SK-N-SH (cell line): Measurements from ENCODE around the gene GBP1. TPM values are rescaled to one million over a fixed set of nuclear protein-coding genes. Genes with fewer than 3 reads are reported as not detected.

Experiments used
- CTCF ChIA-PET: fragments of 300-600, 350-600 bp; formaldehyde crosslinking; extraction: SDS; loops from one replicate; lab custom pipeline; 2021; lab: Yijun Ruan, JAX
- POLR2A ChIA-PET: fragments of 350-600 bp; sonication (Branson Sonifier 250); formaldehyde crosslinking; extraction: SDS; loops from one replicate; lab custom pipeline; 2020; ENCODE audit warnings: antibody characterized with exemption, inconsistent platforms; lab: Yijun Ruan, JAX
- DNase-seq: peaks from one replicate; pipeline ENCODE4 v3.0.0; 2012
- H2AFZ ChIP-seq: fragments of 200-600 bp; sonication (generic); 2 replicates; pipeline ENCODE4 v1.8.1; 2016; ENCODE audit warnings: antibody characterized with exemption, mild to moderate bottlenecking, low read depth
- H3F3A ChIP-seq: fragments of 200-600 bp; sonication (generic); replicated peaks from 2 replicates; pipeline ENCODE3; 2016; ENCODE audit warnings: antibody characterized with exemption, mild to moderate bottlenecking; ENCODE audit not compliant: insufficient read depth
- H3K27ac ChIP-seq, 2 experiments: fragments of 200-500 bp in 1 of 2; fragments of 200-600 bp in 1 of 2; sonication (Bioruptor generic) in 1 of 2; sonication (generic), shearing (Covaris generic) in 1 of 2; 2 replicates each; pipeline versions ENCODE4 v1.5.1 to v1.6.1; 2014 to 2016; ENCODE audit warnings: low read depth in 2 of 2, inconsistent platforms in 1 of 2, low read length in 1 of 2, mild to moderate bottlenecking in 1 of 2, mixed read lengths in 1 of 2
- H3K27me3 ChIP-seq: fragments of 200-600 bp; sonication (generic), shearing (Covaris generic); 2 replicates; pipeline ENCODE4 v1.6.1; 2016; ENCODE audit warnings: mixed run types; ENCODE audit not compliant: insufficient read depth
- H3K36me3 ChIP-seq, 2 experiments: fragments of 200-500 bp in 1 of 2; fragments of 200-600 bp in 1 of 2; sonication (Bioruptor generic) in 1 of 2; sonication (generic) in 1 of 2; replicated peaks in 1 of 2; 2 replicates each; pipeline versions ENCODE3 to v1.5.1; 2014 to 2016; ENCODE audit warnings: low read length in 1 of 2, mild to moderate bottlenecking in 1 of 2; ENCODE audit not compliant: insufficient read depth in 2 of 2, control insufficient read depth in 1 of 2
- H3K4me1 ChIP-seq, 2 experiments: fragments of 200-500 bp in 1 of 2; fragments of 200-600 bp in 1 of 2; sonication (Bioruptor generic) in 1 of 2; sonication (generic), shearing (Covaris generic) in 1 of 2; 2 replicates each; pipeline versions ENCODE4 v1.5.1 to v1.6.1; 2014 to 2016; ENCODE audit warnings: low read depth in 1 of 2, low read length in 1 of 2, mixed run types in 1 of 2; ENCODE audit not compliant: insufficient read depth in 2 of 2, control insufficient read depth in 1 of 2
- H3K4me2 ChIP-seq: fragments of 200-600 bp; sonication (generic), shearing (Covaris generic); 2 replicates; pipeline ENCODE4 v1.6.1; 2017; ENCODE audit warnings: mixed run types
- H3K4me3 ChIP-seq, 2 experiments: fragments of 200-500 bp in 1 of 2; fragments of 200-600 bp in 1 of 2; sonication (Bioruptor generic) in 1 of 2; sonication (generic), shearing (Covaris generic) in 1 of 2; 2 replicates each; pipeline versions ENCODE4 v1.5.1 to v1.8.1; 2014 to 2016; ENCODE audit warnings: low read depth in 2 of 2, inconsistent platforms in 1 of 2, low read length in 1 of 2, mild to moderate bottlenecking in 1 of 2, mixed read lengths in 1 of 2, moderate library complexity in 1 of 2
- H3K79me2 ChIP-seq: fragments of 200-600 bp; sonication (generic); 2 replicates; pipeline ENCODE4 v1.8.1; 2017; ENCODE audit warnings: mild to moderate bottlenecking; ENCODE audit not compliant: insufficient read depth
- H3K9ac ChIP-seq: fragments of 200-600 bp; sonication (generic); 2 replicates; pipeline ENCODE4 v1.6.1; 2017; ENCODE audit warnings: mixed run types
- H3K9me2 ChIP-seq: fragments of 200-600 bp; sonication (generic); 2 replicates; pipeline ENCODE4 v1.6.1; 2017; ENCODE audit warnings: mixed run types
- H3K9me3 ChIP-seq: fragments of 200-600 bp; sonication (generic); 2 replicates; pipeline ENCODE4 v1.6.1; 2017; ENCODE audit warnings: mixed run types, mild to moderate bottlenecking, moderate library complexity
- H4K20me1 ChIP-seq: fragments of 200-600 bp; sonication (generic); 2 replicates; pipeline ENCODE4 v1.6.1; 2017; ENCODE audit warnings: mild to moderate bottlenecking, mixed run types; ENCODE audit not compliant: insufficient read depth
- CHD2 ChIP-seq: fragments of 150-350 bp; IDR thresholded peaks from 2 replicates; pipeline ENCODE4 v1.6.1; 2018; ENCODE audit warnings: low read length; ENCODE audit not compliant: partially characterized antibody
- EP300 ChIP-seq, 2 experiments: IDR thresholded peaks; 2 replicates each; pipeline versions ENCODE4 v1.4.0 to v1.6.1; 2012; ENCODE audit warnings: borderline replicate concordance in 1 of 2, low read depth in 1 of 2, low read length in 1 of 2
- EZH2phosphoT487 ChIP-seq: fragments of 200-600 bp; sonication (generic); IDR thresholded peaks from 2 replicates; pipeline ENCODE4 v1.6.1; 2017; ENCODE audit warnings: low read depth, mixed run types, mild to moderate bottlenecking, antibody characterized with exemption, moderate library complexity, borderline replicate concordance
- FOSL2 ChIP-seq: IDR thresholded peaks from 2 replicates; pipeline ENCODE4 v1.4.0; 2012; ENCODE audit warnings: low read depth, mild to moderate bottlenecking, moderate library complexity, borderline replicate concordance
- FOXJ3 ChIP-seq: sonication (generic); formaldehyde crosslinking; IDR thresholded peaks from 2 replicates; pipeline ENCODE4 v1.5.1; 2020; ENCODE audit warnings: mild to moderate bottlenecking, missing genetic modification reagents
- FOXM1 ChIP-seq: IDR thresholded peaks from 2 replicates; pipeline ENCODE4 v1.4.0; 2012; ENCODE audit warnings: low read depth, mild to moderate bottlenecking
- GATA2 ChIP-seq: sonication (generic); formaldehyde crosslinking; IDR thresholded peaks from 2 replicates; pipeline ENCODE4 v1.5.0; 2020; ENCODE audit warnings: mild to moderate bottlenecking, missing genetic modification reagents
- JUND ChIP-seq: IDR thresholded peaks from 2 replicates; pipeline ENCODE4 v1.4.0; 2012
- NFIC ChIP-seq: IDR thresholded peaks from 2 replicates; pipeline ENCODE4 v1.4.0; 2012; ENCODE audit warnings: borderline replicate concordance
- NRF1 ChIP-seq: IDR thresholded peaks from 2 replicates; pipeline ENCODE4 v1.6.1; 2012; ENCODE audit warnings: low read depth, mild to moderate bottlenecking, low read length
- POLR2AphosphoS5 ChIP-seq: IDR thresholded peaks from 2 replicates; pipeline ENCODE4 v1.6.1; 2012; ENCODE audit warnings: low read depth, low read length
- RFX5 ChIP-seq: IDR thresholded peaks from 2 replicates; pipeline ENCODE4 v1.6.1; 2012; ENCODE audit warnings: mild to moderate bottlenecking, improper control_type of control experiment, low read length
- SIN3A ChIP-seq: IDR thresholded peaks from 2 replicates; pipeline ENCODE4 v1.6.1; 2012; ENCODE audit warnings: low read depth, mild to moderate bottlenecking, low read length, moderate library complexity, borderline replicate concordance
- TAF1 ChIP-seq: IDR thresholded peaks from 2 replicates; pipeline ENCODE4 v1.6.1; 2012; ENCODE audit warnings: low read depth, mild to moderate bottlenecking, low read length, moderate library complexity, borderline replicate concordance
- TCF12 ChIP-seq: IDR thresholded peaks from 2 replicates; pipeline ENCODE4 v1.4.0; 2012
- TEAD4 ChIP-seq: IDR thresholded peaks from 2 replicates; pipeline ENCODE4 v1.4.0; 2012; ENCODE audit warnings: mild to moderate bottlenecking, borderline replicate concordance; ENCODE audit not compliant: insufficient read depth
- WGBS: methylation state at CpG from one replicate; pipeline ENCODE4 v1.1.6; 2017; ENCODE audit warnings: low lambda C conversion rate; 5-methylcytosine and 5-hydroxymethylcytosine counted together
- polyA plus RNA-seq, 3 experiments: library from polyadenylated mRNA; depleted of rRNA; stranded (reverse); fragments of >200 nt; gene quantifications; 2 replicates each; pipeline ENCODE4 v1.2.3, GENCODE V29; 2012
- TF ChIP-seq, protein P1 (sequence below): IDR thresholded peaks from 2 replicates; pipeline ENCODE4 v1.4.0; 2012; ENCODE audit warnings: low read depth, borderline replicate concordance
- TF ChIP-seq, protein P2 (sequence below): fragments of 150-350 bp; IDR thresholded peaks from 2 replicates; pipeline ENCODE4 v1.6.1; 2016; ENCODE audit warnings: mild to moderate bottlenecking, low read depth, low read length
- TF ChIP-seq, protein P3 (sequence below): IDR thresholded peaks from 2 replicates; pipeline ENCODE4; 2012
- TF ChIP-seq, protein P4 (sequence below): fragments of 200-600 bp; sonication (generic); IDR thresholded peaks from 2 replicates; pipeline ENCODE4 v1.6.1; 2017; ENCODE audit warnings: antibody characterized with exemption, mild to moderate bottlenecking, moderate library complexity

GBP1 gene
- polyA plus RNA-seq, 1 of the 3 experiments (the other 2 are of a cell fraction) = 7.4 TPM

DNA sequence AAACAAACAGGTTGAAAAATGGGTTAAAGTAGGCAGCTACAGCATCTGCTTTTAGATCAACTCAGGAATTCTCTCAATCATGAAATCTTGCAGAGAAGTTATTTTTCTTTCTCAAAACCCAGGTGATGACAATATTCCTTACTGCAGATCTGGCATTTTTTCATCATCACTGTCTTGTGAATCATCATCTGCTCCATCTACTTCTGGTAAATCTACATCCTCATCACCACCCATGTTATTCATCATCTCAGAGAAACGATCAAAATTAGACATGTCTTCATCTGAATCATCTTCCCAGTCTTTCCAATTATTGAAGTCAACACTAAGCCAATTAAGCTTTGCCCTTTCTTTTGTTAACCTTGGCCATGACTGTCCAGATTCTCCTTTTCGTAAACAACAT lies 39.1 kb upstream of the GBP1 start:
- H3F3A ChIP-seq = no peaks in the 10 kb centered on the region
- H3K36me3 ChIP-seq = peaks cover 0 to 14% of the 10 kb centered on the region in 2 experiments
- POLR2A ChIA-PET = no interaction called here
- no peaks in the 10 kb centered on the region for H3K4me1 ChIP-seq
- DNase-seq = no peak
- no peak overlapping the region for H3K4me3 ChIP-seq
- H4K20me1 ChIP-seq = no peaks in the 10 kb centered on the region
- no peak overlapping the region for H3K4me2 ChIP-seq
- H2AFZ ChIP-seq = no peak overlapping the region
- no peaks in the 10 kb centered on the region for H3K27me3 ChIP-seq
- H3K79me2 ChIP-seq = no peaks in the 10 kb centered on the region
- CTCF ChIA-PET = interaction anchor here (0.8 kb wide), 1 partner anchor 16 kb away, joined by 4 read pairs; no protein-coding TSS in a partner anchor
- WGBS = 46% methylated on average over 2 of the region's 2 CpGs
- no peak overlapping the region for H3K9ac ChIP-seq
- H3K27ac ChIP-seq = no peak overlapping the region
- no peaks in the 10 kb centered on the region for H3K9me3 ChIP-seq
- TF ChIP-seq, protein P1, sequence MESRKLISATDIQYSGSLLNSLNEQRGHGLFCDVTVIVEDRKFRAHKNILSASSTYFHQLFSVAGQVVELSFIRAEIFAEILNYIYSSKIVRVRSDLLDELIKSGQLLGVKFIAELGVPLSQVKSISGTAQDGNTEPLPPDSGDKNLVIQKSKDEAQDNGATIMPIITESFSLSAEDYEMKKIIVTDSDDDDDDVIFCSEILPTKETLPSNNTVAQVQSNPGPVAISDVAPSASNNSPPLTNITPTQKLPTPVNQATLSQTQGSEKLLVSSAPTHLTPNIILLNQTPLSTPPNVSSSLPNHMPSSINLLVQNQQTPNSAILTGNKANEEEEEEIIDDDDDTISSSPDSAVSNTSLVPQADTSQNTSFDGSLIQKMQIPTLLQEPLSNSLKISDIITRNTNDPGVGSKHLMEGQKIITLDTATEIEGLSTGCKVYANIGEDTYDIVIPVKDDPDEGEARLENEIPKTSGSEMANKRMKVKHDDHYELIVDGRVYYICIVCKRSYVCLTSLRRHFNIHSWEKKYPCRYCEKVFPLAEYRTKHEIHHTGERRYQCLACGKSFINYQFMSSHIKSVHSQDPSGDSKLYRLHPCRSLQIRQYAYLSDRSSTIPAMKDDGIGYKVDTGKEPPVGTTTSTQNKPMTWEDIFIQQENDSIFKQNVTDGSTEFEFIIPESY = no peak
- peak; percentile 59; the same call in 1 of the 2 replicates for TF ChIP-seq FOSL2
- TF ChIP-seq TCF12 = peak; percentile 85
- TF ChIP-seq TAF1 = no peak
- TF ChIP-seq GATA2 (CRISPR knock-in tag) = no peak
- TF ChIP-seq, protein P2, sequence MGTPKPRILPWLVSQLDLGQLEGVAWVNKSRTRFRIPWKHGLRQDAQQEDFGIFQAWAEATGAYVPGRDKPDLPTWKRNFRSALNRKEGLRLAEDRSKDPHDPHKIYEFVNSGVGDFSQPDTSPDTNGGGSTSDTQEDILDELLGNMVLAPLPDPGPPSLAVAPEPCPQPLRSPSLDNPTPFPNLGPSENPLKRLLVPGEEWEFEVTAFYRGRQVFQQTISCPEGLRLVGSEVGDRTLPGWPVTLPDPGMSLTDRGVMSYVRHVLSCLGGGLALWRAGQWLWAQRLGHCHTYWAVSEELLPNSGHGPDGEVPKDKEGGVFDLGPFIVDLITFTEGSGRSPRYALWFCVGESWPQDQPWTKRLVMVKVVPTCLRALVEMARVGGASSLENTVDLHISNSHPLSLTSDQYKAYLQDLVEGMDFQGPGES = no peak
- TF ChIP-seq POLR2AphosphoS5 = peak; percentile 43; the same call in 1 of the 2 replicates
- TF ChIP-seq SIN3A = no peak
- TF ChIP-seq, protein P3, sequence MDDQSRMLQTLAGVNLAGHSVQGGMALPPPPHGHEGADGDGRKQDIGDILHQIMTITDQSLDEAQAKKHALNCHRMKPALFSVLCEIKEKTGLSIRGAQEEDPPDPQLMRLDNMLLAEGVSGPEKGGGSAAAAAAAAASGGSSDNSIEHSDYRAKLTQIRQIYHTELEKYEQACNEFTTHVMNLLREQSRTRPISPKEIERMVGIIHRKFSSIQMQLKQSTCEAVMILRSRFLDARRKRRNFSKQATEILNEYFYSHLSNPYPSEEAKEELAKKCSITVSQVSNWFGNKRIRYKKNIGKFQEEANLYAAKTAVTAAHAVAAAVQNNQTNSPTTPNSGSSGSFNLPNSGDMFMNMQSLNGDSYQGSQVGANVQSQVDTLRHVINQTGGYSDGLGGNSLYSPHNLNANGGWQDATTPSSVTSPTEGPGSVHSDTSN = peak; percentile 88
- TF ChIP-seq EZH2phosphoT487 = no peak
- TF ChIP-seq CHD2 = no peak
- TF ChIP-seq NFIC = peak; percentile 32; the same call in 1 of the 2 replicates
- peak in 1 of 2 experiments; percentile 60; a peak in 1 of 4 replicates for TF ChIP-seq EP300 (IDR thresholded peaks at IDR 0.05; ENCODE audit: borderline replicate concordance in 1 of 2, low read depth in 1 of 2, low read length in 1 of 2)
- peak; percentile 56; the same call in 1 of the 2 replicates for TF ChIP-seq TEAD4
- TF ChIP-seq RFX5 = no peak
- no peak for TF ChIP-seq NRF1
- TF ChIP-seq FOXJ3 (CRISPR knock-in tag) = no peak
- TF ChIP-seq FOXM1 = 0 out of 2 replicates have a peak, but pooled peaks have one; percentile 34
- TF ChIP-seq, protein P4, sequence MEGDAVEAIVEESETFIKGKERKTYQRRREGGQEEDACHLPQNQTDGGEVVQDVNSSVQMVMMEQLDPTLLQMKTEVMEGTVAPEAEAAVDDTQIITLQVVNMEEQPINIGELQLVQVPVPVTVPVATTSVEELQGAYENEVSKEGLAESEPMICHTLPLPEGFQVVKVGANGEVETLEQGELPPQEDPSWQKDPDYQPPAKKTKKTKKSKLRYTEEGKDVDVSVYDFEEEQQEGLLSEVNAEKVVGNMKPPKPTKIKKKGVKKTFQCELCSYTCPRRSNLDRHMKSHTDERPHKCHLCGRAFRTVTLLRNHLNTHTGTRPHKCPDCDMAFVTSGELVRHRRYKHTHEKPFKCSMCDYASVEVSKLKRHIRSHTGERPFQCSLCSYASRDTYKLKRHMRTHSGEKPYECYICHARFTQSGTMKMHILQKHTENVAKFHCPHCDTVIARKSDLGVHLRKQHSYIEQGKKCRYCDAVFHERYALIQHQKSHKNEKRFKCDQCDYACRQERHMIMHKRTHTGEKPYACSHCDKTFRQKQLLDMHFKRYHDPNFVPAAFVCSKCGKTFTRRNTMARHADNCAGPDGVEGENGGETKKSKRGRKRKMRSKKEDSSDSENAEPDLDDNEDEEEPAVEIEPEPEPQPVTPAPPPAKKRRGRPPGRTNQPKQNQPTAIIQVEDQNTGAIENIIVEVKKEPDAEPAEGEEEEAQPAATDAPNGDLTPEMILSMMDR = no peak
- peak; percentile 73 for TF ChIP-seq JUND
- no peaks in the 10 kb centered on the region for H3K9me2 ChIP-seq
